ENCODE measurements around the gene WRNIP1.

Gene WRNIP1

GRCh38 chr6:2765166-2765895, at the start of gene WRNIP1:
Gene WRNIP1 (plus strand): TSS chr6:2765393. CDS start chr6:2765623, 230 bp downstream.
- DNase-seq (ENCODE audit: low read depth in 2 of 2, low spot score in 1 of 2), result peak; percentile 91 to 94

GRCh38 chr6:2715737-2716136, 49.5 kb upstream of the WRNIP1 start:
- no peak for DNase-seq (ENCODE audit: low read depth in 2 of 2, low spot score in 1 of 2)

GRCh38 chr6:2716936-2717700, 48.1 kb upstream of the WRNIP1 start:
- no peak for DNase-seq (ENCODE audit: low read depth in 2 of 2, low spot score in 1 of 2)

- no peak for DNase-seq (ENCODE audit: low read depth in 2 of 2, low spot score in 1 of 2)
Measured at GRCh38 chr6:2718334-2719092, 46.7 kb upstream of the WRNIP1 start.

- no peak for DNase-seq (ENCODE audit: low read depth in 2 of 2, low spot score in 1 of 2)
Measured at GRCh38 chr6:2719093-2719455, 46.1 kb upstream of the WRNIP1 start.

- no peak for DNase-seq (ENCODE audit: low read depth in 2 of 2, low spot score in 1 of 2)
Measured at GRCh38 chr6:2721219-2721618, 44.0 kb upstream of the WRNIP1 start.

- DNase-seq (ENCODE audit: low read depth in 2 of 2, low spot score in 1 of 2), result no peak
Measured at GRCh38 chr6:2725364-2725988, 39.7 kb upstream of the WRNIP1 start.

- no peak for DNase-seq (ENCODE audit: low read depth in 2 of 2, low spot score in 1 of 2)
Measured at GRCh38 chr6:2725999-2726567, 39.1 kb upstream of the WRNIP1 start.

- no peak for DNase-seq (ENCODE audit: low read depth in 2 of 2, low spot score in 1 of 2)
Measured at GRCh38 chr6:2729921-2730320, 35.3 kb upstream of the WRNIP1 start.

GRCh38 chr6:2730353-2731107, 34.7 kb upstream of the WRNIP1 start:
- no peak for DNase-seq (ENCODE audit: low read depth in 2 of 2, low spot score in 1 of 2)

- no peak for DNase-seq (ENCODE audit: low read depth in 2 of 2, low spot score in 1 of 2)
Measured at GRCh38 chr6:2731281-2731909, 33.8 kb upstream of the WRNIP1 start.

- DNase-seq (ENCODE audit: low read depth in 2 of 2, low spot score in 1 of 2), result no peak
Measured at GRCh38 chr6:2732503-2733089, 32.6 kb upstream of the WRNIP1 start.

- peak in 1 of 2 donors; percentile 1 for DNase-seq (ENCODE audit: low read depth in 2 of 2, low spot score in 1 of 2)
Measured at GRCh38 chr6:2733324-2733723, 31.9 kb upstream of the WRNIP1 start.

GRCh38 chr6:2733736-2734480, 31.3 kb upstream of the WRNIP1 start:
- DNase-seq (ENCODE audit: low read depth in 2 of 2, low spot score in 1 of 2), result no peak

GRCh38 chr6:2734488-2735166, 30.6 kb upstream of the WRNIP1 start:
- DNase-seq (ENCODE audit: low read depth in 2 of 2, low spot score in 1 of 2), result no peak

GRCh38 chr6:2737885-2738284, 27.3 kb upstream of the WRNIP1 start:
- DNase-seq (ENCODE audit: low read depth in 2 of 2, low spot score in 1 of 2), result no peak

- DNase-seq (ENCODE audit: low read depth in 2 of 2, low spot score in 1 of 2), result peak in 1 of 2 donors; percentile 20
Measured at GRCh38 chr6:2738373-2738979, 26.7 kb upstream of the WRNIP1 start.

GRCh38 chr6:2739335-2739734, 25.9 kb upstream of the WRNIP1 start:
- DNase-seq (ENCODE audit: low read depth in 2 of 2, low spot score in 1 of 2), result no peak
